GM20431 (cell line): Measurements from ENCODE around the gene PLXNB1.
"Not testable (repeated sequence)": the region's sequence is repeated elsewhere in the genome, so short reads cannot be mapped to it uniquely, and the experiment has no call there.

ENCODE experiments used
- in situ Hi-C: fragments of 300-500 bp; cut with MseI, MboI; formaldehyde crosslinking; loops from one replicate; pipeline ENCODE4 v1.15.0; 2020; ENCODE audit warnings: low sequenced_read_pairs; ENCODE audit not compliant: unreplicated experiment

Gene PLXNB1, protein sequence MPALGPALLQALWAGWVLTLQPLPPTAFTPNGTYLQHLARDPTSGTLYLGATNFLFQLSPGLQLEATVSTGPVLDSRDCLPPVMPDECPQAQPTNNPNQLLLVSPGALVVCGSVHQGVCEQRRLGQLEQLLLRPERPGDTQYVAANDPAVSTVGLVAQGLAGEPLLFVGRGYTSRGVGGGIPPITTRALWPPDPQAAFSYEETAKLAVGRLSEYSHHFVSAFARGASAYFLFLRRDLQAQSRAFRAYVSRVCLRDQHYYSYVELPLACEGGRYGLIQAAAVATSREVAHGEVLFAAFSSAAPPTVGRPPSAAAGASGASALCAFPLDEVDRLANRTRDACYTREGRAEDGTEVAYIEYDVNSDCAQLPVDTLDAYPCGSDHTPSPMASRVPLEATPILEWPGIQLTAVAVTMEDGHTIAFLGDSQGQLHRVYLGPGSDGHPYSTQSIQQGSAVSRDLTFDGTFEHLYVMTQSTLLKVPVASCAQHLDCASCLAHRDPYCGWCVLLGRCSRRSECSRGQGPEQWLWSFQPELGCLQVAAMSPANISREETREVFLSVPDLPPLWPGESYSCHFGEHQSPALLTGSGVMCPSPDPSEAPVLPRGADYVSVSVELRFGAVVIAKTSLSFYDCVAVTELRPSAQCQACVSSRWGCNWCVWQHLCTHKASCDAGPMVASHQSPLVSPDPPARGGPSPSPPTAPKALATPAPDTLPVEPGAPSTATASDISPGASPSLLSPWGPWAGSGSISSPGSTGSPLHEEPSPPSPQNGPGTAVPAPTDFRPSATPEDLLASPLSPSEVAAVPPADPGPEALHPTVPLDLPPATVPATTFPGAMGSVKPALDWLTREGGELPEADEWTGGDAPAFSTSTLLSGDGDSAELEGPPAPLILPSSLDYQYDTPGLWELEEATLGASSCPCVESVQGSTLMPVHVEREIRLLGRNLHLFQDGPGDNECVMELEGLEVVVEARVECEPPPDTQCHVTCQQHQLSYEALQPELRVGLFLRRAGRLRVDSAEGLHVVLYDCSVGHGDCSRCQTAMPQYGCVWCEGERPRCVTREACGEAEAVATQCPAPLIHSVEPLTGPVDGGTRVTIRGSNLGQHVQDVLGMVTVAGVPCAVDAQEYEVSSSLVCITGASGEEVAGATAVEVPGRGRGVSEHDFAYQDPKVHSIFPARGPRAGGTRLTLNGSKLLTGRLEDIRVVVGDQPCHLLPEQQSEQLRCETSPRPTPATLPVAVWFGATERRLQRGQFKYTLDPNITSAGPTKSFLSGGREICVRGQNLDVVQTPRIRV (N-terminal part only)

DNA sequence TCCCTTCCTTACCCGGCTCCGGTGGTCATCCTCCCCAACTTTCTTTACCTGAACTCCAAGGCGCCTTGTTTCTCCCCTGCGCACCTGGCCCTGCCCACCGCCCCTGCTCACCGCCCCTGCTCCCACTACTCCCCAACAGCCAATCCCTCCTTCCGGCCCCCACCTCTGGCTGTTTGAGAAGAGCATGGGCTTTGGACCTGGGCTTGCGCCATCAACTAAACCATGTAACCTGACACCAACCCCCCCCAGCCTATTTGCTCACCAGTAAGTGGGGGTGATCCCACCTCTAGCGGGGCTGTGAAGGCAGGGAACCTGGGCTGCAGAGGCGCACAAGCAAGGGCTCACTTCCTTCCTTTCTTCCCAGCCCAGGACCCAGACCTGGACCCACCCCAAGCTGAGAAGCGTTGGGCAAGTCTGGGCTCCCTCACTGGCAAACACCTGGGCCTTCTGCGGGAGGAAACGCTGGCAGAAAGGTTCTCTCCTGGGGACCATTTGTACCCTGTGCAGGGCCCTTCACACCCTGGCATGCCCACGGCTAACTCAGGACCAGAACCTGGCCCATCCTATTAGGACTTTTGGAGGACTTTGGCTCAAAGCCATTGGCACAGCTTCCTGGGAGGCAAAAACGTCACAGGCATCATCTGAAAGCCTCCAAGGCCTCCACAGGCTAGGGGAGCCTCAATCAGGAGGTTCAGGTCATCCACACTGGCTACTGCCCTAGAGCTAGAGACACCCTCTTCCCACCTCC, at the start of gene PLXNB1:
TSS of gene PLXNB1 (minus strand) at position 127 of the 748 bp plus-strand sequence. CDS start 5,475 bp downstream, outside the sequence.
- in situ Hi-C loops: loop anchor here (10.0 kb wide), 1 partner anchor 195 kb away; no protein-coding TSS in a partner anchor

DNA sequence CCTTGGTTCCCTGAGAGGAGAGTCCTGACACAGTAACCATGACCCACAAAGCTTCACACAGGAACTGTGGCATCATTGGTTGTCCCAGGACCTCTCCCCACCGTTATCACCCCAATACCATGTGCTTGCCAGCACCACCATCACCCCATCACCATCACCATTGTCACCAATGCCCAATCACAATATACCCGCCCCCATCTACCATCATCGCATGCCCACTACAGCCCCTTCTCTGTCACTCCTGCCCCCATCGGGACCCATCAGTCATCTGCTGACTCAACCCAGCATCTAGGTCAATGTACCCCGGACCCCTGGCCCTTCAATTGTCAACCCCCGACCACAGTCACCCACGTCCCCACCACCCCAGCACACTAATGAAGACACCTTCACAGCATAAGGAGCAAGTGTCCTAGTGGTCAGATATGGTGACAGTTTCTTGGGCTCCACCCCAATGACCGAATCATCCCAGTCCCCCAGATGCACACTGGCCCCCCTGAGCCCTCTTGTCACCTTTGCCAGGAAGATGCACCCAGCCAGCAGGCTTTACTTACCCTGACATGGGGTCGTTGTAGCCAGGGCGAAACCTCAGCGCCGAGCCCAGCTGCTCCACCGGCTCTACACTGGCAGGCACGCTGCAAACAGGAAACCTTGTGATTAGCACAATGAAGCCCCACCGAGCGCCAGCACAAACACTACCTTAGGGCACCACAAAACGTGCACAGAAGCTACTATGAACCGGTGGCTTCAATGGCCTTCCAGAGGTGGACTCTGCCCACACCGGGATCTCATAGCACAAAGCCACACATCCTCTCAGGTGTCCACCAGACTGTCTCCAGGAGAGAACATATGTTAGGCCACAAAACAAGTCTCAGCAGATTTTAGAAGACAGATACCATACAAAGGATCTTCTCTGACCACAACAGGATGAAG, 49.0 kb upstream of the PLXNB1 start:
- in situ Hi-C loops: no loop called here

DNA sequence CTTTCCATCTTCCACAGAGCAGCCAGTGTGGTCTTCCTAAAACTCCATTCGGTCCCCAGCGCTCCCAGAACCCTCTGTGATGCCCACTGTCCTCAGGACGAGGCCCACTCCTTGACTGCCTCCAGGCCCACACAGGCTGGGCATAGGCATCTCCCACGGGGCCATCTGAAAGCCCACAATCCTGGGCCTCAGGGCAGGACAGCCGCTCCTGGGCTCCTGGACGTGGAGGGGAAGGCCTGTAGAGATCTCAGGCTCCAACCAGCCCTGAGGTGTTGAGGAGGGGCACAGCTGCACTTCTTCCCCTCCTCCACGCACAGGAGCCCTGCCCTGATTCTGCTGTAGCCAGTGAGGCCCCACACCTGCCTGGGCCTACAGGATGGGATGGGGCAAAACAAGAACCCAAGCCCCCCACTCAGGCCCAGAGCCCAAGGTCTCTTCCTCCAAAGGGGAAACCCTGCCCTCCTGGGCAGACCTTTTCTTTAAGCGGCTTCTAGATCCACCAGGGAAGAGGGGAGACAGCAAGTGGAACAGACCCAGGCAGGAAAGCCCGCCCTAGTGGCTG, 48.2 kb upstream of the PLXNB1 start:
- in situ Hi-C loops: no loop called here

DNA sequence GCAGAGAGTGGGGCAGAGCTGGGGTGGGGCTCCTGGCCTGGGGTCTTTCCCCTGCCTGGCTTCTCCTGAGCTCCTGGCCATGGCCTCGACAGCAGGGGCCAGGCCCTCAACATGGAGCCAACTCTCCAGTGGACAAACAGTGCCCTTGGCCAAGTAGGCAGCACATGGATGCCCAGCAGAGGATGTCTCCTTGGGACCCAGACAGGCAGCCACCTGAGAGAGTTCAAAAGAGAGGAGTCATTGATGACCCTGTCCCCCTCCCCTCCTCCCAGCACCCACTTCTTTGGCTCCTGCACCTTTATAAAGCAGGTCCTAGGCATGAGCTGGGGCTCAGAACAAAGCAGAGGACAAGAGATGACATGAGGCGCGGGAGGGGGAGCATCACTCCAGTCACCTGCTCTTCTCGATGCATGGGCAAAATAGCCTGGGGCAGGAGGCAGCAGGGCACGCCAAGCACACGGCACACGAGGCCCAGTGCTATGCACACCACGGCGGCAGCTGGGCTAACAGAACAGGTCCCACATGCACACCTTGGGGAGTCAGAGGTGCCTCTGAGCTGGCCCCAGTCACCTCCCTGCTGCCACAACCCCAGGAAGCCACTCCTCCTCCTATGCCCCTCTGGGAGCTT, 46.7 kb upstream of the PLXNB1 start:
- in situ Hi-C loops: no loop called here

DNA sequence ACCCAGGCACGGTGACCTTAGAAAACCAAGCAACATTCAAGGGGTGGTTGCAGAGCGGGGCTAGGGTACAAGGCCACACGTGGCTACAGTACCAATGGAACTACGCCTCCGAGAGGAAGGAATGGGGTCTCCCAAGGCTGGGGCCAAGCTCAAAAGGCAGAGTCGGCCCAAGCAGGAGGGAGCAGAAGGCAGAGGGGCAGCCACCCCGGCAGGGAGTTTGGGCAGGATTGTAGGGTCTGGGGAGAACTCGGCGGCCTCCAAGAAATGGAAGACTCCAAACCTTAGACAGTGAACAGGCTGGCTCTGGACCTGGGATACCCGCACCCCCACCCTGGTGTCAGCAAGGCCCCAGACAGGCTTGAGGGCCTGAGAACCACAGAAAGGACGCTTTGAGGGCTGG, 45.3 kb upstream of the PLXNB1 start:
- in situ Hi-C loops: no loop called here

DNA sequence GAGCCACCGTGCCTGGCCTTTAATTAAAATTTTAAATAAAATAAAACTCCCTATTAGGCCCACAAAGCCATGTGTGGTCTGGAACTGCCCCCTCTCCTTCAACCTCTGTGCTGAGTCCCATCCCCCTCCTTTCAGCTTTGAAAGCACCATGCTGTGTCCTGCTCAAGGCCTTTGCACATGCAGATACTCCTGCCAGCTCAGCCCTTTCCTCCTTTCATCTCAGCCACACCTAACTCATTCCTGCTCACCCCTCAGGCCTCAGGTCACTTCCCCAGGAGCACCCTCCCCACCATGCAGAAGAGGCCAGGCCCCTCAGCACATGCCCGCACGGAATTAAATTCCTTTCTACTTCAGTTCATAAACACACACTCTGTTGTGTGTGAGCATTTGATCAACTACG, 44.7 kb upstream of the PLXNB1 start:
- in situ Hi-C loops: no loop called here

DNA sequence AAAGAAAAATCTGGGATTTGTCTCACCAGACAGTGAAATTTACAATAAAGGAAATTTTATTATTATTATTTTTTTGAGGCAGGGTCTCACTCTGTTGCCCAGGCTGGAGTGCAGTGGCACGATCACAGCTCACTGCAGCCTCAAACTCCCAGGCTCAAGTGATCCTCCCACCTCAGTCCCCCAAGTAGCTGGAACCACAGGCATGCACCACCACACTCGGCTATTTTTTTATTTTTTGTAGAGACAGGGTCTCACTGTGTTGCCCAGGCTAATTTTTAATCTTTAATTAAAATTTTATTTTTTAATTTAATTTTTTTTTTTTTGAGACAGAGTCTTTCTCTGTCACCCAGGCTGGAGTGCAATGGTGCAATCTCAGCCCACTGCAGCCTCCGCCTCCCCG, 44.1 kb upstream of the PLXNB1 start:
- in situ Hi-C loops: not testable (repeated sequence)

DNA sequence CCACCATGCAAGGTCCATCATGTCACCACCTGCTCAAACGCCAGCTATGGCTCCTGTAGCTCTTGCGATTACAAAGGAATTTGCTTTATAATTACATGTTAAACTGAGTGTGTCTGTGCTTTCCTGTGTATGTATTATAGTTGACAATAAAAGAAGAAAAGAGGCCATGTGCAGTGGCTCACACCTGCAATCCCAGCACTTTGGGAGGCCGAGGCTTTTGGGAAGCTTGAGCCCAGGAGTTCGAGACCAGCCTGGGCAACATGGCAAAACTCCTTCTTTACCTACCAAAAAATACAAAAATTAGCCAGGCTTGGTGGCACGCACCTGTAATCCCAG, 43.7 kb upstream of the PLXNB1 start:
- in situ Hi-C loops: no loop called here

DNA sequence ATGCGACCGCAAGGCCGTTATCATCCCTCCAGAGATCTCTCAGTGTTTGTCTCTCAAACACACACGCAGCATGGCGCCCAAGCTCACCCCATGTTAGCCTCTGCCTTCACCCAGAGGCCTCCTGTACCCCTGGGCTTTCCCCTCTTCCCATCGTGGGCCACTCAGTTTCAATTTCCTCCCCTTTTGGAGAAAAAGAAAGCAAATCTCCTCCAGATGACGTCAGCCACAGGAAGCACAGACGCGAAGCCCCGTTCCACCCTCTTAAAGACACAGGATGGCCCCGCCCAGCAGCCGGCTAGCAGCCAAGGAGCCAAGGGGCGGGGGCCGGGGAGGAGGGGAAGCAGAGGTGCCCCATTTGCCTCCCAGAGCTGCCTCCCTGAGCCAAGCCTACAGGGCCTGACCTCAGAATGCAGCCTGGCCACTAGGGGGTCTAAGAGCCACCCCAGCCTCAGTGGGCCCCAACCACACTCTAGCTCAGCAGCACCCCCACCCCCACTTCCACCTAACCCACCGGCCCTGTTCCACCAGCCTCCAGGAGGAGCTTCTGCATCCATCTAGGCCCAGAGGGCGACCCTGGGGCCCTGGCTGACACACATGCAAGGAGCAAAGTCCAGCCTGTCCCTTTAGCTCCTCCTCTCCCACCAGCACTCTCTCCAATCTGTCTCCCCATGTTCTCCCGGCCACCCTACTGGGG, 43.2 kb upstream of the PLXNB1 start:
- in situ Hi-C loops: no loop called here

DNA sequence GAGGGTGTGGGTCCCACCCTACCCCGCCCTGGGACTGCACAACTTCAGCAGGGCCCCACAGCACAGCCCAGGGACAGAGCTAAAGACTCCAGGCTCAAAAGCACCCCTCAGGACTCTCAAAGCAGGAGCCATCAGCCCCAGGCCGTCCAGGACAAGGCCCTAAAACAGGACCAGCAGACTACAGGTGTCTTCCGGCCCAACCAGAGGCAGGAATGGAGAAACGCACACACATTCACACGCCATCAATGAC, 42.7 kb upstream of the PLXNB1 start:
- in situ Hi-C loops: no loop called here

DNA sequence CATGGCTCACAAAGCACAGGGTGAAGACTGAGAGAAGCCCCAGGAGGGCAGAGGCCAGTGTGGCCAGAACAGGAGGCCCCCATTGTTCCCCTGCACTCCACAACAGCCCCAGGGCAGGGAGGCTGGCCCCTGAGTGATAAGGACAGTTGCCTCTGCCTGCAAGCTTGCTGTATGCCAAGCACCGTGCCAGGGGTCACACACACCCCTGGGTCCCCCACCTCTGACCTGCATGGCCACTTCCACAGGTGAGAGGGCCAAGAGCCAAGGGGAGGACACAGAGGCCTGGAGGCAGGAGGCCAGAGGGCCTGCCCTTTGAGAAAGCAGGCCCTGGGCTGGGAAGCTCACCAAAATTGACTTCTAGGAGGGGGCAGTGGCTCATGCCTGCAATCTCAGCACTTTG, 40.4 kb upstream of the PLXNB1 start:
- in situ Hi-C loops: no loop called here

DNA sequence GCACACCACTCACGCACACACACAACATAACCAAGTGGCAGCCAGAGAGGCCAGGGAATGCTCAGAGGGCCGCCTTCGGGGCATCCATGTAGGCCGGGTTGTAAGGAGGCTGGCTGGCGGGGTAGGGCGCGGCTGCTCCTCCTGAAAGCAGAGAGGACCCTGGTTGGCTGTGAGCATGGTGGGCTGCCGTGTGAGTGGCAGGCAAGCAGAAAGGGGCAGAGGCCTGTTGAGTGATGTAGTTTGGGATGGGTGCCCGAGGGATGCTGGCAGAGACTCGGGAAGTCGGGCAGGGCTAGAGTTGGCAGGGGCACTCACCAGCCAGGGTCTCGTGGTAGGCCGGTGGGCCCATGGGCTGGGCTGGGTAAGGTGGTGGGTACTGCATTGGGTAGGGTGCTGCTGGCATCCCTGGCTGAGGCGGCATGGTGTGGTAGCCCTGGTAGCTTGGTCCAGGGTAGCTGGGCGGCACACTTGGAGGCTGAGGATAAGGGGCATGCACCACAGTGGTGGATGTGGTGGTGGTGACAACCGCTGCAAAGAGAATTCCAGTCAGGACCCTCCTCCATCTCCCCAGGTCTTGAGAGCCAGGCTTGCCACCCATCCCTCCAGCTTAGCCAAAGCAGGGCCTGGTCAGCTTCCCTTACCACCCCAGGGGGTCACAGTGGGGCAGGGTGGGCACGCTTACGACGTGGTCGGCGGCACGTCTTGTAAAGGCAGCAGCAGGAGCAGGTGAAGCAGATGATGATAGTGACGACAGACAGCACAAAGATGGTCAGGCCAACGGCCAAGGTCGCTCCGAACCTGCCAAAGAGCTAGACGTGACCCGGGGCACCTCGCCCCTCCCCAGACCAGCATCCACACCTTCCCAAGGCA, 39.4 kb upstream of the PLXNB1 start:
- in situ Hi-C loops: no loop called here

DNA sequence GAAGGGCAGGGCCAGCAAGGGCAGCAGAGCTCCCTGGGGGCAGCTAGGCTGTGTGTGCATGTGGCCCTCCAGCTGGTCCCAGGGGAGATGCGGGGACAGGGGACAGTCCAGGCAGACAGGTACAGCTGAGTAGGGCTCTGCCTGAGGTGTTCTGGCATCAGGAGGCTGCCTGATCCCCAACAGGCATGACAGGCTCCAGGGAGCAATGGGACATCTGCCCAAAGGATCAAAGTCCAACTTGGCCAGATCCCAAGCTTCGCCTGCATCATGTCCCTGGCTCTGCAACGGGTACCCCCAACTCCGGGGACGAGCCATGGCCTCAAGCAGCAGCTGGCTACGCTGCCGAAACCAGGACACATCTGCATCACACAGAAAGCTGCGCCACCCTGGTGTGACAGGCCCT, 38.4 kb upstream of the PLXNB1 start:
- in situ Hi-C loops: no loop called here

DNA sequence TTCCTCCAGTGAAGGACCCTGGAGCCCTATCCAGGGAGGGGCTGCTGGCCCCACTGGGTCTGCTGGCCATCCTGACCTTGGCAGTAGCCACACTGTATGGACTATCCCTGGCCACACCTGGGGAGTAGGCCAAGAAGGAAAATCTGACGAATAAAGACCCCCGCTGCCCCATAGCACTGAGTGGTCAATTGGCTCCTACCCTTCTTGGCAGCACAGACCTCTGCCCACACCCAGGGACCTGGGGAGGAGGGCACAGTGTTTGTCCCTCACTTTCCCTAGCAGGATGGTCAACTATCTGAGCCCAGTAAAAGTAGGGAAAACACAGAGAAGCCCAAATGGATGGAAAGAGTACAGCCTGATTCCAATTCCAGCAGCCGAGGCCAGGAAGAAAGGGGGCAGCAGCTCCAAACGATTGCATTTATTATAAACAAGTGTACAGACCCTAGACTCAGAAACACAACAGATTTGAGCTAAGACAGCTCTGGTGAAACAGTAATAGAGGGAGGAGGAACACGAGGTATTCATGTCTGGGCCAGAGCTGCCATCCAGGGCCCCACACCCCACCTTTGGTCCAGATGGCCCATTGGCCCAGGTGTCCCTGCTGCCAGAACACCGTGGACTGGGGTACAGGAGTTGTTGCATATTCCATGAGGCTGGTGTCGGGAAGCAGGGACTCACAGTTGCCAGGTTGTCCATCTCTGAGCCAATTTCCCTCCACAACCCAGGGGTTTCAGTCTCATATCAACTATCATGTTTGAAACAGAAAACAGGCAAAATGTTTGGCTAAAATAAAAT, 37.8 kb upstream of the PLXNB1 start:
- in situ Hi-C loops: no loop called here

DNA sequence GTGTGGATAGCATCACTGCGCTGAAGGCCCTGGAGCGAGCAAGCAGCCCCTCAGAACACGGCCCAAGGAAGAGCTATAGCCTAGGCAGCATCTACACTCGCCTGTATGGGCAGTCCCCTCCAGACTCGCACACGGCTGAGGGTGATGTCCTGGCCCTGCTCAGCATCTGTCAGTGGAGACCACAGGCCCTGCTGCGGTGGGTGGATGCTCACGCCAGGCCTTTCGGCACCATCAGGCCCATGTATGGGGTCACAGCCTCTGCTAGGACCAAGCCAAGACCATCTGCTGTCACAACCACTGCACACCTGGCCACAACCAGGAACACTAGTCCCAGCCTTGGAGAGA, 37.2 kb upstream of the PLXNB1 start:
- in situ Hi-C loops: no loop called here
